PFSK-1 (cell line): ENCODE results near the gene RREB1.

Source experiments
- POLR2AphosphoS5 ChIP-seq: IDR thresholded peaks from 2 replicates; pipeline ENCODE4 v1.6.1; 2012; ENCODE audit warnings: low read depth, mild to moderate bottlenecking, control low read depth, low read length, moderate library complexity
- SIN3A ChIP-seq: IDR thresholded peaks from 2 replicates; pipeline ENCODE4 v1.6.1; 2012; ENCODE audit warnings: mild to moderate bottlenecking, low read length, moderate library complexity, borderline replicate concordance; ENCODE audit not compliant: insufficient read depth
- TAF1 ChIP-seq: IDR thresholded peaks from 2 replicates; pipeline ENCODE4 v1.6.1; 2012; ENCODE audit warnings: low read length, control low read depth, borderline replicate concordance; ENCODE audit not compliant: insufficient read depth

DNA sequence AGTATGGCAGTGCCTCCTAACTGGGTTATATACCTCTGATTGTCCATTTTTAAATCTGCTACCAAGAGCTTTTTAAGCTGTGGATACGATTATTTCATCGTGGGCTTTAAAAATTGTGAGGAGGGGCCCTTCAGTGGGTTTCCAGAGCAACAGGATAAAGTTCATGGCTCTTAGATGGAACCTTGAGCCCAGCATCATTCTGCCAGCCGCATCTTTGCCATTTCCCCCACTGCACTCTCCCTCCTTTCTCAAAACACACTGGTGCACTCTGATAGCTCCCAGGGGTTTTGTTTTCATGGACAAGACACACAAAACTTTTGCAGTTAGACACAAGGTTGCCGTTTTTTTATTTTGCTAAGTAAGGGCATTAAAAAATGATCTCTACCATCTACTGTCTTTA, 54.1 kb downstream of the RREB1 start:
- TF ChIP-seq POLR2AphosphoS5 (no peak), SIN3A (no peak), TAF1 (no peak)
